GM12865 (cell line): ENCODE data around the gene CCR5AS.

Experiments
- DNase-seq: peaks from one replicate; pipeline ENCODE4 v3.0.0; 2010; ENCODE audit warnings: low read depth
- H3K4me3 ChIP-seq: 2 replicates; pipeline ENCODE4 v1.5.1; 2011; ENCODE audit warnings: mild to moderate bottlenecking, low read depth, low read length, control low read depth
- CTCF ChIP-seq: IDR thresholded peaks from 2 replicates; pipeline ENCODE4 v1.5.1; 2011; ENCODE audit warnings: low read length, control low read depth, low read depth, inconsistent platforms; ENCODE audit not compliant: insufficient read depth; ENCODE audit errors: missing control alignments

CCR5AS gene

DNA sequence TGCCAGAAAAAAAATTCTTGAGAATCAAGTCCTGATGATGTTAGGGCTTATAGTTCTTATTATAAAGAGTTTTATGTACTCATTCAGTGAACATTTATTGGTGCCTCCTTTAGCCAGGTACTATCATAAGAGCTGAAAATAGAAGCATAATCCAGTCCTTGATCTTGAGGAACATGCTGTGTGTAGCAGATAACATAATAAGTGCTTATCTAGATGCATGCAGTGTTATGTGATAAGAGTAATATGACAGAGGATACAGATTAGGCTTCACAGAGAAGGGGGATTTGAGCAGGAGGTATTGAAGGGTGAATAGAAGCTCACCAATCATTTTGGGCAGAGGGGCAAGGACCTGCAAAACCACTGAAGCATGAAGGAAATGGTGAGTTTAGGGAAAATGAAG lies 51.9 kb downstream of the CCR5AS start:
- no peak overlapping the region for H3K4me3 ChIP-seq
- TF ChIP-seq CTCF: no peak
- no peak for DNase-seq

DNA sequence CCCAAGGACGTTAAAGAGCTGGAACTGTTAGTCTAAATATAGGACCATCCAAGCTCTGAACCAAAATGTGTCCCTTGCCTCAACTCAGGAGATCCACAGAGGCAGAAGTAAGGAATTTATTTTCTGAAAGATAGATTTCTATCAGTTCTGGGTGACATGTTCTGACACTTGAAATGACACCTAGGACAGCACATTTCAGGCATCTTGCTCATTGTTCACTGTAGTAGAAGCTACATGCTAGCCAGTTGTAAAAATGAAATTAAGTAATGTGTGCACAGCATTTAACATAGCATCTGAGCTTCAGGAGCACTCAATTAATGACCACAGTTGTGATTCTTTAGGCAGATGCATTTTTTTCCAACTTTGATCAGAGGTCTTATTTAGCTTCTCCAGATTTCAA lies 52.4 kb downstream of the CCR5AS start:
- no peak overlapping the region for H3K4me3 ChIP-seq
- no peak for DNase-seq
- no peak for TF ChIP-seq CTCF

DNA sequence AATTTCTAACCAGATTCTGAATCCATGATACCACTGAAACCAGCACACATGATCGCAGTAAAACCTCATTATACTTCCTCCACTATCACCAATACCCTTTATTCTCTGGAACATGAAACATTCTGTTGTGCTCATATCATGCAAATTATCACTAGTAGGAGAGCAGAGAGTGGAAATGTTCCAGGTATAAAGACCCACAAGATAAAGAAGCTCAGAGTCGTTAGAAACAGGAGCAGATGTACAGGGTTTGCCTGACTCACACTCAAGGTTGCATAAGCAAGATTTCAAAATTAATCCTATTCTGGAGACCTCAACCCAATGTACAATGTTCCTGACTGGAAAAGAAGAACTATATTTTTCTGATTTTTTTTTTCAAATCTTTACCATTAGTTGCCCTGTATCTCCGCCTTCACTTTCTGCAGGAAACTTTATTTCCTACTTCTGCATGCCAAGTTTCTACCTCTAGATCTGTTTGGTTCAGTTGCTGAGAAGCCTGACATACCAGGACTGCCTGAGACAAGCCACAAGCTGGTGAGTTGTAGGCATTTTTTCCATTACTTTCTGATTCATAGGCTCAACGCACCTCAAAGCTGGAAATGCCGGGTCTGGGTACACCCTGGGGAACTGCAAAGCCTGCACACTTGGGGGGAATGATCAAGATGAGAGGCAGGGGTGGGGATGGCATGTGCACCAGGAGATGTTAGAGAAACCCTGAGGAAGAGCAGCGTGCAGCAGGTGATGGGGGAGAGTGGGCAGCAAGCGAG lies 53.0 kb downstream of the CCR5AS start, which contains the start of gene CCR2:
TSS of gene CCR2 (plus strand) at position 465 of the 764 bp plus-strand sequence. CDS start 3,417 bp downstream, outside the sequence.
- TF ChIP-seq CTCF: no peak
- no peak within 1 kb of the TSS for H3K4me3 ChIP-seq
- no peak for DNase-seq

DNA sequence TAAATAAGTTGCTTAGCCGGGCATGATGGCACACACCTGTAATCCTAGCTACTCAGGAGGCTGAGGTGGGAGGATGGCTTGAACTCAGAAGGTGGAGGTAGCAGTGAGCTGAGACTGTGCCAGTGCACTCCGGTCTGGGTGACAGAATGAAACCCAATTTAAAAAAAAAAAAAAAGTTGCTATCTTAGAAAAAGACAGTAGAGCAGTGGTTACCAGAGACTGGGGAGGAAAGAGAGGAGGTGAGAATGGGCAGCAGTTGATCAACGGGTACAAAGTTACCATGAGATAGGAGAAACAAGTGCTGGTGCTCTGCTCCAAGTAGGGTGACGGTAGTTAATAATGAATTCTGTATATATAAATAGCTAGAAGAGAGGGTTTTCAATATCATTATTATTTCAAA lies 53.8 kb downstream of the CCR5AS start:
- no peak for TF ChIP-seq CTCF
- DNase-seq: no peak
- no peak overlapping the region for H3K4me3 ChIP-seq

DNA sequence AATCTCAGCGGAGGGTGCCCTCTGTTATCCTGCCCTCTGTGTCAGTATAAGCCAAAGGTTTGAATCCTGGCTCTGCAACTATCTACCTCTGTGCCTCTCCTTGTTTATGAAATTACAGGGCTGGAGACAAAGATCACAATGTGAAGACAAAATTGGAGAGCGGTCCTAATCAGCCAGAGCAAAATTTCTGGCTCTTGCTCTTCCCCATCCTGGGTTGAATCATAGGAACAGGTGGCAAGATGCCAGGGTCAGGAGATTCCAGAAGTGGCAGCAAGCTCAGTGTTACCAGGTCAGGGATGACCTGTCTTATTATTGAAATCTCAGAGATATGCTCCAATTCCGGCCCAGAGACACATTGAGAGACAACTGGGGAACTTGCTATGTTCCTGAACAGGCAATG lies 55.2 kb downstream of the CCR5AS start:
- DNase-seq: no peak
- no peak for TF ChIP-seq CTCF
- H3K4me3 ChIP-seq: no peak overlapping the region

DNA sequence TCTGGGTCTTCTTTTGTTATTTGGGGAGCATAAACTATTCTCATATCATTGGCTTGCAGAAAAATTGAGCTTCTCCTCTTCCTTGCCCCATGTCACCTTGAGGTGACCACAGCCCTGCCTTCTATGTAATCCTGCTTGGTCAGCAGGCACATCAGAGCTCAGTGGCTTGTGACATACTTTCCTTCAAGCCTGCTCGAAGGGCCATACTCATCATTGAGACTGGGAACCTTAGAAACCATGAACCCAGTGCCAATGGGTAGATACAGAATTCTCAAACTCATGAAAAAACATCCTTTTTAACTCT lies 56.7 kb downstream of the CCR5AS start:
- no peak for TF ChIP-seq CTCF
- no peak for DNase-seq
- H3K4me3 ChIP-seq: peak overlapping the region; percentile 11; the same call in 1 of the 2 replicates

DNA sequence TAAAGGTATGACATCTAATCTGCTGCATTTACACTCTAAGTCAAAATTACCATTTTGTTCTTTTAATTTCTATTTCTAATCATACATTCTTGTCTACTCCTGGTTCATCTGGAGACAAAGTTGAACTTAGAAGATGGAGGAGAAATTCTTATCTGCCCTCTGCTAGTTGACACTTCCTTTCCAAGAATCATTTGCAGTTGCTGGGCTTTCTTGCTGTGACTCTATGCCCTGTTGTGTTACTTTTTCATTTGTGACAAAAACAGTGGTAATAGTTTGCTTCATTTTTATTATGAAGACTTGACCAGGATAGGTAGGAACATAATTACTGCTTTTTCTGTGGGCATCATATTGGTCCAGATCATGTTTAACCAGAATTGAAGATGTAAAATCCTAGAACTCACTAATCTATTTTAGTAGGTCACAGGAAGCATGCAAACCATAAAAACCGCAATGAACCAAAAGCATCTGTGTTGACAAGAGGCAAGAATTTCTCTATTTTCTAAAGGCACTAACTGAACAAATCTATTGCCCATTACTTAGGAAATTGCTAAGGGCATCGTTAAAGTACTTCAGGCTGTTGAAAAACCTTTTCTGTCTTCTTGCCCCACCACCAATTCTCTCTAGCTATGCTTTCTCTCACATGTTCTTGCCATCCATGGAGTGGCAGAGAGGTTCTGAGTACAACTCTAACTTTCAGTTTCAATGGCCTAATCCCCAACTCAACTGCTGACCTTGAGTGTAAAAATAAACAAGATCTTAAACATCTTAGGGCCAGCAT lies 57.2 kb downstream of the CCR5AS start:
- no peak for TF ChIP-seq CTCF
- peak; percentile 77 for DNase-seq
- peak overlapping the region; percentile 11; the same call in 1 of the 2 replicates for H3K4me3 ChIP-seq
